Endothelial cell of umbilical vein (primary cell): Measurements from ENCODE around the gene CISD2. TPM values are rescaled to one million over a fixed set of nuclear protein-coding genes. Genes with fewer than 3 reads are reported as not detected.

ENCODE experiments used
- BruUV-seq: library from RNA; stranded (reverse); fragments of 400-500 nt; replicated peaks from 2 replicates; lab custom pipeline; 2021; lab: Mats Ljungman, UMichigan
- CTCF ChIA-PET: fragments of 300-600, 350-600 bp; sonication (Branson Sonifier 250); formaldehyde crosslinking; loops from one replicate; lab custom pipeline; 2021; ENCODE audit warnings: antibody characterized with exemption, inconsistent platforms; lab: Charles Lee
- POLR2A ChIA-PET: fragments of 300-600, 350-600 bp; sonication (Branson Sonifier 250); formaldehyde crosslinking; loops from one replicate; lab custom pipeline; 2021; ENCODE audit warnings: antibody characterized with exemption, inconsistent platforms; lab: Charles Lee
- DNase-seq: peaks from one replicate; pipeline ENCODE4 v3.0.0-alpha.2; 2011; ENCODE audit warnings: low read depth, low spot score
- FAIRE-seq: peaks from 2 replicates; lab custom pipeline; 2011; peaks lifted over from hg19 to GRCh38; lab: Jason Lieb, UNC
- H2AFZ ChIP-seq: 2 replicates; pipeline ENCODE4 v1.6.0; 2012; ENCODE audit warnings: low read depth, low read length, control low read depth, inconsistent platforms
- H3K27ac ChIP-seq: 2 replicates; pipeline ENCODE4 v1.5.1; 2011; ENCODE audit warnings: low read depth, mild to moderate bottlenecking, control low read depth, low read length, moderate library complexity; ENCODE audit not compliant: insufficient read depth
- H3K27me3 ChIP-seq, 2 experiments: 2 replicates each; pipeline versions ENCODE4 v1.6.0 to v1.6.1; 2011; ENCODE audit warnings: low read length in 2 of 2, mixed read lengths in 1 of 2; ENCODE audit not compliant: control insufficient read depth in 2 of 2, insufficient read depth in 2 of 2
- H3K36me3 ChIP-seq, 2 experiments: 2 replicates in 1 of 2; 3 replicates in 1 of 2; pipeline ENCODE4 v1.5.1; 2011; ENCODE audit warnings: low read length in 2 of 2, mild to moderate bottlenecking in 1 of 2, moderate library complexity in 1 of 2; ENCODE audit not compliant: control insufficient read depth in 2 of 2, insufficient read depth in 2 of 2; ENCODE audit errors: extremely low read depth in 1 of 2
- H3K4me1 ChIP-seq: 3 replicates; pipeline ENCODE4 v1.5.1; 2011; ENCODE audit warnings: mild to moderate bottlenecking, low read length; ENCODE audit not compliant: control insufficient read depth, insufficient read depth; ENCODE audit errors: extremely low read depth
- H3K4me2 ChIP-seq: 2 replicates; pipeline ENCODE4 v1.6.1; 2011; ENCODE audit warnings: low read length, control low read depth, mixed read lengths; ENCODE audit not compliant: insufficient read depth
- H3K4me3 ChIP-seq, 3 experiments: fragments of 200-600 bp in 1 of 3; sonication (generic), shearing (Covaris generic) in 1 of 3; replicated peaks in 1 of 3; 2 replicates each; pipeline ENCODE4 v1.5.1; 2011 to 2016; ENCODE audit warnings: control low read depth in 3 of 3, low read length in 3 of 3, mild to moderate bottlenecking in 2 of 3, inconsistent platforms in 1 of 3, low read depth in 1 of 3, moderate library complexity in 1 of 3; ENCODE audit not compliant: insufficient read depth in 1 of 3
- H3K79me2 ChIP-seq: 2 replicates; pipeline ENCODE4 v1.6.0; 2012; ENCODE audit warnings: low read length, inconsistent platforms; ENCODE audit not compliant: control insufficient read depth, insufficient read depth
- H3K9ac ChIP-seq: replicated peaks from 2 replicates; pipeline ENCODE3; 2011; ENCODE audit warnings: low read length, control low read depth; ENCODE audit not compliant: insufficient read depth; ENCODE audit errors: extremely low read depth
- H3K9me1 ChIP-seq: replicated peaks from 3 replicates; pipeline ENCODE4 v1.6.0; 2011; ENCODE audit warnings: mild to moderate bottlenecking, low read length; ENCODE audit not compliant: control insufficient read depth, insufficient read depth; ENCODE audit errors: extremely low read depth
- H3K9me3 ChIP-seq: replicated peaks from 2 replicates; pipeline ENCODE4 v1.5.1; 2012; ENCODE audit warnings: low read length, inconsistent platforms; ENCODE audit not compliant: control insufficient read depth, insufficient read depth
- H4K20me1 ChIP-seq: replicated peaks from 2 replicates; pipeline ENCODE3; 2011; ENCODE audit warnings: mild to moderate bottlenecking, low read length; ENCODE audit not compliant: control insufficient read depth, insufficient read depth; ENCODE audit errors: extremely low read depth
- CTCF ChIP-seq, 2 donors: IDR thresholded peaks; 1 replicate in 1 of 2; 2 replicates in 1 of 2; pipeline ENCODE4 v1.5.1; 2011; ENCODE audit warnings: low read length in 2 of 2, mild to moderate bottlenecking in 2 of 2, moderate library complexity in 2 of 2, control low read depth in 1 of 2, inconsistent platforms in 1 of 2, low read depth in 1 of 2; ENCODE audit not compliant: insufficient read depth in 1 of 2; ENCODE audit errors: extremely low read depth in 1 of 2
- EZH2 ChIP-seq: IDR thresholded peaks from 2 replicates; pipeline ENCODE4 v1.6.1; 2012; ENCODE audit warnings: borderline replicate concordance, low read depth, mild to moderate bottlenecking, moderate library complexity, low read length, inconsistent platforms; ENCODE audit not compliant: severe bottlenecking
- FOS ChIP-seq: IDR thresholded peaks from 2 replicates; pipeline ENCODE4 v1.6.1; 2011; ENCODE audit warnings: mild to moderate bottlenecking, low read length, moderate library complexity, borderline replicate concordance; ENCODE audit not compliant: insufficient read depth
- GATA2 ChIP-seq: IDR thresholded peaks from 2 replicates; pipeline ENCODE4 v1.7.0; 2011; ENCODE audit warnings: low read depth, mild to moderate bottlenecking, moderate library complexity, mixed read lengths, low read length; ENCODE audit not compliant: insufficient read length, insufficient read depth
- JUN ChIP-seq: IDR thresholded peaks from 2 replicates; pipeline ENCODE4 v1.6.1; 2011; ENCODE audit warnings: borderline replicate concordance, low read depth; ENCODE audit not compliant: insufficient read length, insufficient read depth
- MYC ChIP-seq: IDR thresholded peaks from one replicate; pipeline ENCODE4 v1.6.1; 2011; ENCODE audit warnings: mild to moderate bottlenecking, low read depth, low read length
- POLR2A ChIP-seq: IDR thresholded peaks from 2 replicates; pipeline ENCODE4 v1.6.1; 2012; ENCODE audit warnings: low read depth, mild to moderate bottlenecking, control low read depth, low read length
- POLR2AphosphoS5 ChIP-seq: IDR thresholded peaks from 2 replicates; pipeline ENCODE4 v1.6.1; 2012; ENCODE audit warnings: low read depth, mild to moderate bottlenecking, control low read depth, low read length, moderate library complexity; ENCODE audit not compliant: insufficient read depth
- dilution Hi-C: fragments of 300-500 bp; cut with MboI; formaldehyde crosslinking; loops from one replicate; pipeline ENCODE4 v1.15.0; 2019; ENCODE audit warnings: low sequenced_read_pairs; ENCODE audit not compliant: extremely low pct_ligation_motif_present
- intact Hi-C: fragments of 100-400 bp; cut with micrococcal nuclease; formaldehyde crosslinking; loops from one replicate; pipeline ENCODE4 v1.10.0; 2022
- polyA plus RNA-seq, 4 experiments: library from polyadenylated mRNA; depleted of rRNA in 3 of 4; stranded (reverse) in 3 of 4; unstranded in 1 of 4; fragments of >200 nt; gene quantifications; 2 replicates each; pipeline versions ENCODE4 v1.2.1 to v1.2.3, GENCODE V29; 2011 to 2012; ENCODE audit warnings: missing spikeins in 1 of 4
- total RNA-seq: library from RNA; stranded (reverse); gene quantifications from 2 replicates; pipeline ENCODE4 v1.2.3, GENCODE V29; 2021
- TF ChIP-seq, protein P1 (sequence below): IDR thresholded peaks from 2 replicates; pipeline ENCODE4 v1.6.1; 2011; ENCODE audit not compliant: insufficient read depth, insufficient read length

The CISD2 gene
- total and polyA plus RNA-seq, 2 donors (not counting 3 experiments of a cell fraction or from before 2014, with no cell fraction given), result 14.6 to 28.4 TPM

- Histone ChIP-seq H3K9ac (no peak overlapping the region), H3K79me2 (no peaks in the 10 kb centered on the region), H3K9me1 (no peaks in the 10 kb centered on the region), H3K36me3 (no peaks in the 10 kb centered on the region), H4K20me1 (no peaks in the 10 kb centered on the region), H3K4me1 (no peaks in the 10 kb centered on the region), H3K9me3 (no peaks in the 10 kb centered on the region), H3K27ac (no peak overlapping the region), H3K4me2 (no peak overlapping the region), H2AFZ (no peak overlapping the region), H3K27me3 (no peaks in the 10 kb centered on the region), H3K4me3 (no peak overlapping the region)
- FAIRE-seq (no peak), DNase-seq (no peak)
- no TSS peak for BruUV-seq
- ChIA-PET CTCF (interaction anchor here (0.6 to 1.0 kb wide), 2 partner anchors 13 to 272 kb away, joined by 3 to 5 read pairs; partner anchors contain the start of gene CISD2), POLR2A (interaction anchor here (0.6 kb wide), 1 partner anchor 23 kb away, joined by 3 read pairs; no protein-coding TSS in a partner anchor)
- TF ChIP-seq CTCF (IDR thresholded peaks at IDR 0.05; ENCODE audit: extremely low read depth in 1 of 2, insufficient read depth in 1 of 2, low read depth in 1 of 2, low read length in 2 of 2), result no peak
- no peak for TF ChIP-seq JUN
- TF ChIP-seq, protein P1, sequence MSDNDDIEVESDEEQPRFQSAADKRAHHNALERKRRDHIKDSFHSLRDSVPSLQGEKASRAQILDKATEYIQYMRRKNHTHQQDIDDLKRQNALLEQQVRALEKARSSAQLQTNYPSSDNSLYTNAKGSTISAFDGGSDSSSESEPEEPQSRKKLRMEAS, result no peak
- TF ChIP-seq GATA2, result no peak
- no peak for TF ChIP-seq FOS
- TF ChIP-seq EZH2, result no peak
- TF ChIP-seq POLR2AphosphoS5, result no peak
- TF ChIP-seq MYC, result no peak
- no peak for TF ChIP-seq POLR2A
- intact Hi-C loops, result no loop called here
- dilution Hi-C loops, result no loop called here
Measured at GRCh38 chr4:102881343-102881742, 12.6 kb downstream of the CISD2 start.
